ENCODE measurements around the gene GFAP.

The GFAP gene

DNA sequence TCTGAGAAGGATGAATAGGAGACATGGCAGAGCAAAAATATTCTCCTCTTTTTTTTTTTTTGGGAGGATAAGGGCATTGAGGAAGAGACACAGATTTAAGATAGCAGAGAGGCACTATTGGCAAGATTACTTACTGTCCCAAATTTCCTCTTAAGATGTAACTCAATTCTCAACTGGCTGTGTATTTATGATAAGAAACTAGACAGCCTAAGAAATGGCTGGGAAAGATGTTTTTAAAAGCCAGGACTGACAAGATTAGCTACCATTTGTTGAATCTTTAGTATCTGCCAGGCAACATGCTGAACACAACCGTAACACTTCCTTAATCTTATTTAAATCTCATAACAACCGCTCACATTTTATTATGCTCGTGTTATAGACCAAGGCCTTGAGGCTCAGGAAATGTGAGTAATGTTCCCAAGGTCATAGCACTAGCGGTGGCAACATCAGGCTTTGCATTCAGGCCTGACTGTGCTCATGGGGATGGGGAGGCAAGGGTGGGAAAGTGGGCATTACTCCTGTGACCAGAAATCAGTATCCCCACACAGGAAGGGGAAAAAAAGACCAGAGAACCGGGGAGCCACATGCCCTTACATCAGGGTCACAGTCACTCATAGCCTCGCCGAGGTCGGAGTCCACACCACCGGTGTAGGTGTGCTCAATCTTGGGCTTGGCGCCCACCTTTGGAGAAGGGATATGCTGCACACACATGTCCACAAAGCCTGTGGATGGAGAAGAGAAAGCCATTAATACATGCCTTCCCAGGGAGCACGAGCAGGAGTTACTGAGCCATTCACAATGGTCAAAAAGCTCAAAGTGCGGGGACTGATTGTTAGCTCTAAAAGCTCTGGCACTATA is 52.0 kb downstream of the GFAP start:
- H3K27ac ChIP-seq = no peak overlapping the region
- TF ChIP-seq, protein P1, sequence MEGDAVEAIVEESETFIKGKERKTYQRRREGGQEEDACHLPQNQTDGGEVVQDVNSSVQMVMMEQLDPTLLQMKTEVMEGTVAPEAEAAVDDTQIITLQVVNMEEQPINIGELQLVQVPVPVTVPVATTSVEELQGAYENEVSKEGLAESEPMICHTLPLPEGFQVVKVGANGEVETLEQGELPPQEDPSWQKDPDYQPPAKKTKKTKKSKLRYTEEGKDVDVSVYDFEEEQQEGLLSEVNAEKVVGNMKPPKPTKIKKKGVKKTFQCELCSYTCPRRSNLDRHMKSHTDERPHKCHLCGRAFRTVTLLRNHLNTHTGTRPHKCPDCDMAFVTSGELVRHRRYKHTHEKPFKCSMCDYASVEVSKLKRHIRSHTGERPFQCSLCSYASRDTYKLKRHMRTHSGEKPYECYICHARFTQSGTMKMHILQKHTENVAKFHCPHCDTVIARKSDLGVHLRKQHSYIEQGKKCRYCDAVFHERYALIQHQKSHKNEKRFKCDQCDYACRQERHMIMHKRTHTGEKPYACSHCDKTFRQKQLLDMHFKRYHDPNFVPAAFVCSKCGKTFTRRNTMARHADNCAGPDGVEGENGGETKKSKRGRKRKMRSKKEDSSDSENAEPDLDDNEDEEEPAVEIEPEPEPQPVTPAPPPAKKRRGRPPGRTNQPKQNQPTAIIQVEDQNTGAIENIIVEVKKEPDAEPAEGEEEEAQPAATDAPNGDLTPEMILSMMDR (conservative IDR thresholded peaks at IDR 0.05) = no peak

DNA sequence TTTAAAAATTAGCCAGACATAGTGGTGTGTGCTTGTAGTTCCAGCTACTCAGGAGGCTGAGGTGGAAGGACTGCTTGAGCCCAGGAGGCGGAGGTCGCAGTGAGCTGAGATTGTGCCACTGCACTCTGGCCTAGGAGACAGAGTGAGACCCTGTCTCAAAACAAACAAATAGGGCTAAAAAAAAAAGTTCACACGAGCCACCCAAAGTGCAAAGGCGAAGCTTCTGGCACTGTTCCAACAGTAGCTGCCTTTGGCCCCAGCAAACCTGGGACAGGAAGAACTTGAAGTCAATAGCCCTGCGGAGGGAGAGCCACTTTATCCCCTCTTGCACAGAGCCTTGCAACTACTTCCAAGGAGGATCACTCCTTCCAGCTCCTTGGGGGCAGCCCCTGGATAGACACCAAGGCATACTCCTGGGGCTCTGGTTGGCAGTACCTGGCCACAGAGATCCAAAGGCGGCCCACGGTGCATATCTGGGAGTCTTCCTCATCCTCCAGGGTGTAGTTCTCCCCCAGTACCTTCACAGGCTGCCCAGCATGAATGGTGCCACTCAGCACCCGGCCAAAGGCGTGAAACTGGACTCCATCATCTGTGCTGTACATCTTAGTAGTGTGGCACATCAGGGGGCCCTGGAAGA is 52.9 kb downstream of the GFAP start:
- H3K27ac ChIP-seq = no peak overlapping the region
- TF ChIP-seq, protein P1 (conservative IDR thresholded peaks at IDR 0.05) = no peak

DNA sequence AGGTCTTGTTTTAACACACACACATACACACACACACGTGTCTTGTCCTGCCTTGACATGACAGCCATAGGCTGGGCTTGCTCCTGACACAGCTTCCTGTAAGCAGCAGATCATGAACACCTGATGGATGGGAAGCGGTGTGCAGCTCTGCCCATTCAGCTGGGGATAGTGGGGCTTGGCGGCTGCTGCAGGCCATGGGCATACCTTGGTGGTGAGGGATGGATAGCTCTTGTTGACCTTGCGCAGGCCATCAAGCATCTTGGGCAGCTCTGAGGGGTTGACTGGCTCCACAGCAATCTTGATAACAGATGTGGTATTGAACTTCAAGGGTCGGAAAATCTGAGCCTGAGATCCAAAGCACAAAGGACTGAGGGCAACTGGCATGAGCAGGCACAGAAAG is 55.6 kb downstream of the GFAP start:
- H3K27ac ChIP-seq = no peak overlapping the region

DNA sequence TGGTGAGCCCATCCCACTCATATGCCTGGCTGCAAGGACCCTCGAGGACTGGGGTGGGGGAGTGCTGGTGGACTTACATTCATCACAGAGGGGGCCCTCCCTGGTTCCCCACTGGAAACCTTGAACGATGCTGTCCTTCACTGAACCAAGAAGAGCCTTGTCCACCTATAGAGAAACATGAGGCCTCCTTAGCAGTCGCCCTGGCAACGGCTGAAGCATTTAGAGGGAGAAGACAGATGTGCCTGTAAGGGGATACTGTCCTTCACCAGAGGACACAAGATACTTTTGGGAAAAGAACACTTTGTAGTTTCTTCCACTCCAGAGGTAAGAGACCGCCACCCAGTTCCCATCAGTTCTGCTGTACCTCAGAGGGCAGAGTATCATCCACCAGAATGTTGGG is 61.1 kb downstream of the GFAP start:
- TF ChIP-seq, protein P1 (conservative IDR thresholded peaks at IDR 0.05) = no peak
- H3K27ac ChIP-seq = no peak overlapping the region

More for the DNA sequence above, 55.6 kb downstream of the GFAP start:
- TF ChIP-seq, protein P1 (conservative IDR thresholded peaks at IDR 0.05) = no peak
